Endothelial cell of umbilical vein (primary cell): ENCODE results near the gene APBA2. TPM values are rescaled to one million over a fixed set of nuclear protein-coding genes. Genes with fewer than 3 reads are reported as not detected.

Source experiments
- BruUV-seq: library from RNA; stranded (reverse); fragments of 400-500 nt; replicated peaks from 2 replicates; lab custom pipeline; 2021; lab: Mats Ljungman, UMichigan
- CTCF ChIA-PET: fragments of 300-600, 350-600 bp; sonication (Branson Sonifier 250); formaldehyde crosslinking; loops from one replicate; lab custom pipeline; 2021; ENCODE audit warnings: antibody characterized with exemption, inconsistent platforms; lab: Charles Lee
- POLR2A ChIA-PET: fragments of 300-600, 350-600 bp; sonication (Branson Sonifier 250); formaldehyde crosslinking; loops from one replicate; lab custom pipeline; 2021; ENCODE audit warnings: antibody characterized with exemption, inconsistent platforms; lab: Charles Lee
- DNase-seq: peaks from one replicate; pipeline ENCODE4 v3.0.0-alpha.2; 2011; ENCODE audit warnings: low read depth, low spot score
- FAIRE-seq: peaks from 2 replicates; lab custom pipeline; 2011; peaks lifted over from hg19 to GRCh38; lab: Jason Lieb, UNC
- H2AFZ ChIP-seq: 2 replicates; pipeline ENCODE4 v1.6.0; 2012; ENCODE audit warnings: low read depth, low read length, control low read depth, inconsistent platforms
- H3K27ac ChIP-seq: 2 replicates; pipeline ENCODE4 v1.5.1; 2011; ENCODE audit warnings: low read depth, mild to moderate bottlenecking, control low read depth, low read length, moderate library complexity; ENCODE audit not compliant: insufficient read depth
- H3K27me3 ChIP-seq, 2 experiments: 2 replicates each; pipeline versions ENCODE4 v1.6.0 to v1.6.1; 2011; ENCODE audit warnings: low read length in 2 of 2, mixed read lengths in 1 of 2; ENCODE audit not compliant: control insufficient read depth in 2 of 2, insufficient read depth in 2 of 2
- H3K36me3 ChIP-seq, 2 experiments: 2 replicates in 1 of 2; 3 replicates in 1 of 2; pipeline ENCODE4 v1.5.1; 2011; ENCODE audit warnings: low read length in 2 of 2, mild to moderate bottlenecking in 1 of 2, moderate library complexity in 1 of 2; ENCODE audit not compliant: control insufficient read depth in 2 of 2, insufficient read depth in 2 of 2; ENCODE audit errors: extremely low read depth in 1 of 2
- H3K4me1 ChIP-seq: 3 replicates; pipeline ENCODE4 v1.5.1; 2011; ENCODE audit warnings: mild to moderate bottlenecking, low read length; ENCODE audit not compliant: control insufficient read depth, insufficient read depth; ENCODE audit errors: extremely low read depth
- H3K4me2 ChIP-seq: 2 replicates; pipeline ENCODE4 v1.6.1; 2011; ENCODE audit warnings: low read length, control low read depth, mixed read lengths; ENCODE audit not compliant: insufficient read depth
- H3K4me3 ChIP-seq, 3 experiments: fragments of 200-600 bp in 1 of 3; sonication (generic), shearing (Covaris generic) in 1 of 3; replicated peaks in 1 of 3; 2 replicates each; pipeline ENCODE4 v1.5.1; 2011 to 2016; ENCODE audit warnings: control low read depth in 3 of 3, low read length in 3 of 3, mild to moderate bottlenecking in 2 of 3, inconsistent platforms in 1 of 3, low read depth in 1 of 3, moderate library complexity in 1 of 3; ENCODE audit not compliant: insufficient read depth in 1 of 3
- H3K79me2 ChIP-seq: 2 replicates; pipeline ENCODE4 v1.6.0; 2012; ENCODE audit warnings: low read length, inconsistent platforms; ENCODE audit not compliant: control insufficient read depth, insufficient read depth
- H3K9ac ChIP-seq: replicated peaks from 2 replicates; pipeline ENCODE3; 2011; ENCODE audit warnings: low read length, control low read depth; ENCODE audit not compliant: insufficient read depth; ENCODE audit errors: extremely low read depth
- H3K9me1 ChIP-seq: replicated peaks from 3 replicates; pipeline ENCODE4 v1.6.0; 2011; ENCODE audit warnings: mild to moderate bottlenecking, low read length; ENCODE audit not compliant: control insufficient read depth, insufficient read depth; ENCODE audit errors: extremely low read depth
- H3K9me3 ChIP-seq: replicated peaks from 2 replicates; pipeline ENCODE4 v1.5.1; 2012; ENCODE audit warnings: low read length, inconsistent platforms; ENCODE audit not compliant: control insufficient read depth, insufficient read depth
- H4K20me1 ChIP-seq: replicated peaks from 2 replicates; pipeline ENCODE3; 2011; ENCODE audit warnings: mild to moderate bottlenecking, low read length; ENCODE audit not compliant: control insufficient read depth, insufficient read depth; ENCODE audit errors: extremely low read depth
- CTCF ChIP-seq, 2 donors: IDR thresholded peaks; 1 replicate in 1 of 2; 2 replicates in 1 of 2; pipeline ENCODE4 v1.5.1; 2011; ENCODE audit warnings: low read length in 2 of 2, mild to moderate bottlenecking in 2 of 2, moderate library complexity in 2 of 2, control low read depth in 1 of 2, inconsistent platforms in 1 of 2, low read depth in 1 of 2; ENCODE audit not compliant: insufficient read depth in 1 of 2; ENCODE audit errors: extremely low read depth in 1 of 2
- EZH2 ChIP-seq: IDR thresholded peaks from 2 replicates; pipeline ENCODE4 v1.6.1; 2012; ENCODE audit warnings: borderline replicate concordance, low read depth, mild to moderate bottlenecking, moderate library complexity, low read length, inconsistent platforms; ENCODE audit not compliant: severe bottlenecking
- FOS ChIP-seq: IDR thresholded peaks from 2 replicates; pipeline ENCODE4 v1.6.1; 2011; ENCODE audit warnings: mild to moderate bottlenecking, low read length, moderate library complexity, borderline replicate concordance; ENCODE audit not compliant: insufficient read depth
- GATA2 ChIP-seq: IDR thresholded peaks from 2 replicates; pipeline ENCODE4 v1.7.0; 2011; ENCODE audit warnings: low read depth, mild to moderate bottlenecking, moderate library complexity, mixed read lengths, low read length; ENCODE audit not compliant: insufficient read length, insufficient read depth
- JUN ChIP-seq: IDR thresholded peaks from 2 replicates; pipeline ENCODE4 v1.6.1; 2011; ENCODE audit warnings: borderline replicate concordance, low read depth; ENCODE audit not compliant: insufficient read length, insufficient read depth
- MYC ChIP-seq: IDR thresholded peaks from one replicate; pipeline ENCODE4 v1.6.1; 2011; ENCODE audit warnings: mild to moderate bottlenecking, low read depth, low read length
- POLR2A ChIP-seq: IDR thresholded peaks from 2 replicates; pipeline ENCODE4 v1.6.1; 2012; ENCODE audit warnings: low read depth, mild to moderate bottlenecking, control low read depth, low read length
- POLR2AphosphoS5 ChIP-seq: IDR thresholded peaks from 2 replicates; pipeline ENCODE4 v1.6.1; 2012; ENCODE audit warnings: low read depth, mild to moderate bottlenecking, control low read depth, low read length, moderate library complexity; ENCODE audit not compliant: insufficient read depth
- dilution Hi-C: fragments of 300-500 bp; cut with MboI; formaldehyde crosslinking; loops from one replicate; pipeline ENCODE4 v1.15.0; 2019; ENCODE audit warnings: low sequenced_read_pairs; ENCODE audit not compliant: extremely low pct_ligation_motif_present
- intact Hi-C: fragments of 100-400 bp; cut with micrococcal nuclease; formaldehyde crosslinking; loops from one replicate; pipeline ENCODE4 v1.10.0; 2022
- polyA plus RNA-seq, 4 experiments: library from polyadenylated mRNA; depleted of rRNA in 3 of 4; stranded (reverse) in 3 of 4; unstranded in 1 of 4; fragments of >200 nt; gene quantifications; 2 replicates each; pipeline versions ENCODE4 v1.2.1 to v1.2.3, GENCODE V29; 2011 to 2012; ENCODE audit warnings: missing spikeins in 1 of 4
- total RNA-seq: library from RNA; stranded (reverse); gene quantifications from 2 replicates; pipeline ENCODE4 v1.2.3, GENCODE V29; 2021
- TF ChIP-seq, protein P1 (sequence below): IDR thresholded peaks from 2 replicates; pipeline ENCODE4 v1.6.1; 2011; ENCODE audit not compliant: insufficient read depth, insufficient read length

The APBA2 gene
- total and polyA plus RNA-seq, 2 donors (not counting 3 experiments of a cell fraction or from before 2014, with no cell fraction given) = 5.7 to 11.1 TPM

DNA sequence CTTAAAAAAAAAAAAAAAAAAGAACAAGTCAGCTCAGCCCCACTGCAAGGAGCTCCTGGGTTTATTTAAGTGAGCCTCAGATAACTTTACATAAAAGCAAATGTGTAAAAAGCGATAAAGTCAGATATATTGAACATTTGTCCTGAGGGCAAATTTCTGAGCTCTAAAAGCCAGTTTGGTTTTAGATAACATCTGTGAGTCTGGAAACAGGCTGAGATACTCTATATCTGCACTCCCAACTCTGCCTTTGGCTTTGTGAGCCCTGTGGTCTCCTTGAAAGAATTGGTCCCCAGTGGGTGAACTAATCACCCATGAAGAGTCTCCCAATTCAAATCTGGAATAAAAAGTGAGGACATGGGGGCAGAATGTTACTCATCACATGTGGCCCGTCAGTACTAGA lies 104.6 kb downstream of the APBA2 start:
- Histone ChIP-seq H3K9me1 (no peaks in the 10 kb centered on the region), H3K27me3 (no peaks in the 10 kb centered on the region), H4K20me1 (no peaks in the 10 kb centered on the region), H3K9me3 (no peaks in the 10 kb centered on the region), H3K4me2 (no peak overlapping the region), H3K4me3 (no peak overlapping the region), H3K27ac (no peak overlapping the region), H3K36me3 (no peaks in the 10 kb centered on the region), H3K79me2 (no peaks in the 10 kb centered on the region), H2AFZ (no peak overlapping the region), H3K9ac (no peak overlapping the region), H3K4me1 (no peaks in the 10 kb centered on the region)
- ChIA-PET CTCF (interaction anchor here (0.7 kb wide), 1 partner anchor 36 kb away, joined by 3 read pairs; no protein-coding TSS in a partner anchor), POLR2A (no interaction called here)
- TF ChIP-seq EZH2 (no peak), POLR2A (no peak), POLR2AphosphoS5 (no peak), FOS (no peak), JUN (no peak), MYC (no peak), GATA2 (no peak), CTCF (IDR thresholded peaks at IDR 0.05; ENCODE audit: extremely low read depth in 1 of 2, insufficient read depth in 1 of 2, low read depth in 1 of 2, low read length in 2 of 2) (no peak)
- TF ChIP-seq, protein P1, sequence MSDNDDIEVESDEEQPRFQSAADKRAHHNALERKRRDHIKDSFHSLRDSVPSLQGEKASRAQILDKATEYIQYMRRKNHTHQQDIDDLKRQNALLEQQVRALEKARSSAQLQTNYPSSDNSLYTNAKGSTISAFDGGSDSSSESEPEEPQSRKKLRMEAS = no peak
- intact Hi-C loops (no loop called here), dilution Hi-C loops (no loop called here)
- DNase-seq (no peak), FAIRE-seq (no peak)
- BruUV-seq = no TSS peak
